NOMO-1 (cell line): Measurements from ENCODE around the gene LAMB4.
"Not testable (repeated sequence)": the region's sequence is repeated elsewhere in the genome, so short reads cannot be mapped to it uniquely, and the experiment has no call there.

Experiments used
- DNase-seq, 2 experiments: peaks; one replicate each; lab custom pipeline; 2025; ENCODE audit not compliant: unreplicated experiment in 2 of 2; lab: John Stamatoyannopoulos, UW

The LAMB4 gene

GRCh38 chr7:108054537-108054936 lies 75.6 kb downstream of the LAMB4 start:
- DNase-seq = no peak

GRCh38 chr7:108053250-108053649 lies 76.9 kb downstream of the LAMB4 start:
- no peak for DNase-seq

- DNase-seq = no peak
Observed at GRCh38 chr7:108051454-108051853, 78.7 kb downstream of the LAMB4 start.

GRCh38 chr7:108049962-108050361 lies 80.2 kb downstream of the LAMB4 start:
- no peak for DNase-seq

- no peak for DNase-seq
Observed at GRCh38 chr7:108048422-108048821, 81.7 kb downstream of the LAMB4 start.

- DNase-seq = no peak
Observed at GRCh38 chr7:108046952-108047506, 83.1 kb downstream of the LAMB4 start.

- DNase-seq = no peak
Observed at GRCh38 chr7:108045669-108046068, 84.5 kb downstream of the LAMB4 start.

- no peak for DNase-seq
Observed at GRCh38 chr7:108045154-108045553, 85.0 kb downstream of the LAMB4 start.

- DNase-seq = no peak
Observed at GRCh38 chr7:108044345-108044744, 85.8 kb downstream of the LAMB4 start.

- no peak for DNase-seq
Observed at GRCh38 chr7:108038986-108039385, 91.2 kb downstream of the LAMB4 start.

GRCh38 chr7:108037741-108038140 lies 92.4 kb downstream of the LAMB4 start:
- no peak for DNase-seq

GRCh38 chr7:108037140-108037539 lies 93.0 kb downstream of the LAMB4 start:
- no peak for DNase-seq

GRCh38 chr7:108034586-108034985 lies 95.6 kb downstream of the LAMB4 start:
- DNase-seq = no peak

- no peak for DNase-seq
Observed at GRCh38 chr7:108033776-108034497, 96.2 kb downstream of the LAMB4 start.

- DNase-seq = not testable (repeated sequence)
Observed at GRCh38 chr7:108033309-108033708, 96.9 kb downstream of the LAMB4 start.

- no peak for DNase-seq
Observed at GRCh38 chr7:108030516-108030915, 99.6 kb downstream of the LAMB4 start.

- DNase-seq = no peak
Observed at GRCh38 chr7:108029034-108029433, 101.1 kb downstream of the LAMB4 start.

- no peak for DNase-seq
Observed at GRCh38 chr7:108028111-108028510, 102.0 kb downstream of the LAMB4 start.

- no peak for DNase-seq
Observed at GRCh38 chr7:108027239-108027638, 102.9 kb downstream of the LAMB4 start.

GRCh38 chr7:108026647-108027046 lies 103.5 kb downstream of the LAMB4 start:
- DNase-seq = no peak

- peak; percentile 15 to 56 for DNase-seq
Observed at GRCh38 chr7:108026116-108026515, 104.0 kb downstream of the LAMB4 start.

GRCh38 chr7:108024538-108024937 lies 105.6 kb downstream of the LAMB4 start:
- no peak for DNase-seq

GRCh38 chr7:108020585-108020984 lies 109.6 kb downstream of the LAMB4 start:
- peak in 1 of 2 experiments; percentile 29 for DNase-seq
